Heart left ventricle (tissue), 13 donors: Measurements from ENCODE around the gene FDXR.

Experiments used
- CTCF ChIP-seq, 12 donors: fragments of 200-600 bp; sonication (generic) in 4 of 12; IDR thresholded peaks; one replicate each; pipeline versions ENCODE4 v1.5.0 to v1.8.0; 2018 to 2022; ENCODE audit warnings: antibody characterized with exemption in 12 of 12, mild to moderate bottlenecking in 5 of 12
- POLR2A ChIP-seq, 2 donors: fragments of 450-650 bp; IDR thresholded peaks; one replicate each; pipeline ENCODE4 v1.6.1; 2017; ENCODE audit warnings: antibody characterized with exemption in 2 of 2, mild to moderate bottlenecking in 2 of 2, moderate library complexity in 2 of 2
- donor health status: ischemic (EF 13 %, LVEDD 7.1; RV severe dilation, severe dysfunction).
- donor health status: DM: no; HTN: yes; CAD: no.
- donor health status: DM: no; HTN: no; CAD: no.
- donor health status: ischemic (EF 25% LVEDD 6.9; RV normal size, moderate dysfunction).
- donor health status: ischemic (EF 25% LVEDD 5.7; RV mildly dilated, moderate dysfunction).
- donor health status: ischemic (EF 35%, LVEDD 5.7; RV mildly dilated, moderate dysfunction).
- donor health status: nonischemic (EF 11% LVEDD 7.7; RV severe dilation, severe dysfunction).
- donor health status: DM: yes; HTN: yes; CAD: no.
- donor health status: PGD.
- donor health status: ischemic (EF 29% LVEDD 5.4; RV normal size, mild dysfunction).
- donor health status: nonischemic (EF 23%, LVEDD 6.1; RV moderate dilation, normal function).

GRCh38 chr17:74855323-74855722, 17.5 kb downstream of the FDXR start:
- no peak for TF ChIP-seq CTCF (IDR thresholded peaks at IDR 0.05)
- no peak for TF ChIP-seq POLR2A (IDR thresholded peaks at IDR 0.05)
